Activated CD4-positive, CD25-positive, alpha-beta regulatory T cell (primary cell): ENCODE results near the gene EMP3.

Experiments used
- DNase-seq, 4 experiments: peaks; one replicate each; lab custom pipeline; 2025; lab: John Stamatoyannopoulos, UW

The EMP3 gene

GRCh38 chr19:48379058-48379457, 53.7 kb downstream of the EMP3 start:
- no peak for DNase-seq
